ENCODE results near the gene TMEM178B.

The TMEM178B gene

GRCh38 chr7:141200191-141201108 lies 126.6 kb downstream of the TMEM178B start:
- TF ChIP-seq Cebpa-rat (IDR thresholded peaks at IDR 0.05): no peak
- Histone ChIP-seq H3K36me3 (no peaks in the 10 kb centered on the region; a peak in 1 of 22 replicates), H3K27ac (no peak overlapping the region), H3K9me3 (replicated peaks in 1 of 11) (peaks cover 12 to 33% (median 20%) of the 10 kb centered on the region in 11 experiments), H3K4me3 (no peak overlapping the region), H3K27me3 (no peaks in the 10 kb centered on the region), H3K9ac (no peak overlapping the region), H3K4me2 (no peak overlapping the region), H4K20me1 (no peaks in the 10 kb centered on the region), H3K4me1 (peaks cover 0 to 28% (median 11%) of the 10 kb centered on the region in 10 experiments; a peak in 12 of 20 replicates)

- Histone ChIP-seq H3K4me1 (peaks cover 0 to 23% (median 8%) of the 10 kb centered on the region in 10 experiments; a peak in 11 of 20 replicates), H3K9me3 (replicated peaks in 1 of 11) (peaks cover 6 to 24% (median 12%) of the 10 kb centered on the region in 11 experiments), H3K27ac (no peak overlapping the region), H3K4me2 (no peak overlapping the region), H3K9ac (no peak overlapping the region), H3K4me3 (no peak overlapping the region), H3K36me3 (no peaks in the 10 kb centered on the region; a peak in 1 of 22 replicates), H4K20me1 (no peaks in the 10 kb centered on the region), H3K27me3 (no peaks in the 10 kb centered on the region)
- TF ChIP-seq Cebpa-rat (IDR thresholded peaks at IDR 0.05): no peak
Measured at GRCh38 chr7:141201145-141201885, 127.5 kb downstream of the TMEM178B start.

GRCh38 chr7:141202535-141202934 lies 128.7 kb downstream of the TMEM178B start:
- peaks cover 0 to 10% (median 0%) of the 10 kb centered on the region in 10 experiments; a peak in 5 of 20 replicates for H3K4me1 ChIP-seq
- H4K20me1 ChIP-seq: no peaks in the 10 kb centered on the region
- no peak for TF ChIP-seq Cebpa-rat (IDR thresholded peaks at IDR 0.05)
- H3K9ac ChIP-seq: no peak overlapping the region
- no peak overlapping the region for H3K4me3 ChIP-seq
- no peaks in the 10 kb centered on the region for H3K27me3 ChIP-seq
- H3K4me2 ChIP-seq: no peak overlapping the region
- no peak overlapping the region for H3K27ac ChIP-seq
- no peaks in the 10 kb centered on the region for H3K36me3 ChIP-seq
- peaks cover 0 to 12% (median under 1%) of the 10 kb centered on the region in 11 experiments; a peak in 9 of 22 replicates for H3K9me3 ChIP-seq (replicated peaks in 1 of 11)

- no peak overlapping the region for H3K27ac ChIP-seq
- no peaks in the 10 kb centered on the region for H3K27me3 ChIP-seq
- H3K4me2 ChIP-seq: no peak overlapping the region
- H3K9ac ChIP-seq: no peak overlapping the region
- no peak for TF ChIP-seq Cebpa-rat (IDR thresholded peaks at IDR 0.05)
- no peak overlapping the region for H3K4me3 ChIP-seq
- peaks cover 0 to 4% (median 0%) of the 10 kb centered on the region in 10 experiments; a peak in 4 of 20 replicates for H3K4me1 ChIP-seq
- H4K20me1 ChIP-seq: no peaks in the 10 kb centered on the region
- no peaks in the 10 kb centered on the region for H3K36me3 ChIP-seq
- peaks cover 0 to 5% (median 0%) of the 10 kb centered on the region in 11 experiments; a peak in 2 of 22 replicates for H3K9me3 ChIP-seq (replicated peaks in 1 of 11)
Measured at GRCh38 chr7:141203177-141203576, 129.3 kb downstream of the TMEM178B start.

- no peaks in the 10 kb centered on the region for H4K20me1 ChIP-seq
- H3K27me3 ChIP-seq: no peaks in the 10 kb centered on the region
- no peak for TF ChIP-seq Cebpa-rat (IDR thresholded peaks at IDR 0.05)
Measured at GRCh38 chr7:141203586-141203985, 129.7 kb downstream of the TMEM178B start.

GRCh38 chr7:141207661-141208060 lies 133.8 kb downstream of the TMEM178B start:
- H3K4me1 ChIP-seq: no peaks in the 10 kb centered on the region
- no peaks in the 10 kb centered on the region for H3K27me3 ChIP-seq
- H3K36me3 ChIP-seq: no peaks in the 10 kb centered on the region
- H3K27ac ChIP-seq: no peak overlapping the region
- TF ChIP-seq Cebpa-rat (IDR thresholded peaks at IDR 0.05): no peak
- no peaks in the 10 kb centered on the region for H3K9me3 ChIP-seq (replicated peaks in 1 of 11)
- no peak overlapping the region for H3K9ac ChIP-seq
- no peak overlapping the region for H3K4me3 ChIP-seq
- H4K20me1 ChIP-seq: no peaks in the 10 kb centered on the region
- H3K4me2 ChIP-seq: no peak overlapping the region

More at GRCh38 chr7:141203586-141203985, 129.7 kb downstream of the TMEM178B start:
- Histone ChIP-seq H3K9ac (no peak overlapping the region), H3K4me3 (no peak overlapping the region), H3K4me2 (no peak overlapping the region), H3K9me3 (replicated peaks in 1 of 11) (peaks cover 0 to 1% (median 0%) of the 10 kb centered on the region in 11 experiments; a peak in 2 of 22 replicates), H3K27ac (no peak overlapping the region), H3K36me3 (no peaks in the 10 kb centered on the region), H3K4me1 (no peaks in the 10 kb centered on the region; a peak in 1 of 20 replicates)

- Histone ChIP-seq H3K4me2 (no peak overlapping the region), H3K36me3 (no peaks in the 10 kb centered on the region), H3K27me3 (no peaks in the 10 kb centered on the region), H3K4me3 (no peak overlapping the region), H3K4me1 (no peaks in the 10 kb centered on the region), H3K27ac (no peak overlapping the region), H3K9ac (no peak overlapping the region), H3K9me3 (replicated peaks in 1 of 11) (no peaks in the 10 kb centered on the region), H4K20me1 (no peaks in the 10 kb centered on the region)
- TF ChIP-seq Cebpa-rat (IDR thresholded peaks at IDR 0.05): no peak
Measured at GRCh38 chr7:141208539-141208938, 134.7 kb downstream of the TMEM178B start.

GRCh38 chr7:141209454-141209853 lies 135.6 kb downstream of the TMEM178B start:
- Histone ChIP-seq H3K4me2 (no peak overlapping the region), H3K9me3 (replicated peaks in 1 of 11) (no peaks in the 10 kb centered on the region), H3K9ac (no peak overlapping the region), H3K36me3 (no peaks in the 10 kb centered on the region), H4K20me1 (no peaks in the 10 kb centered on the region), H3K27me3 (no peaks in the 10 kb centered on the region), H3K4me1 (no peaks in the 10 kb centered on the region), H3K4me3 (no peak overlapping the region), H3K27ac (no peak overlapping the region)
- no peak for TF ChIP-seq Cebpa-rat (IDR thresholded peaks at IDR 0.05)

GRCh38 chr7:141210862-141211261 lies 137.0 kb downstream of the TMEM178B start:
- Histone ChIP-seq H3K36me3 (no peaks in the 10 kb centered on the region), H3K4me3 (no peak overlapping the region), H3K9ac (no peak overlapping the region), H3K27me3 (no peaks in the 10 kb centered on the region), H3K27ac (no peak overlapping the region), H3K4me2 (no peak overlapping the region), H3K4me1 (no peaks in the 10 kb centered on the region), H4K20me1 (no peaks in the 10 kb centered on the region), H3K9me3 (replicated peaks in 1 of 11) (no peaks in the 10 kb centered on the region)
- no peak for TF ChIP-seq Cebpa-rat (IDR thresholded peaks at IDR 0.05)
